GM18909 (cell line): ENCODE results near the gene ASTN1.

ENCODE experiments used
- ATAC-seq: cut with Tn5 transposase; IDR thresholded peaks from one replicate; pipeline ENCODE4 v1.9.1; 2021; ENCODE audit warnings: mild to moderate bottlenecking; ENCODE audit not compliant: unreplicated experiment, poor library complexity

The ASTN1 gene

DNA sequence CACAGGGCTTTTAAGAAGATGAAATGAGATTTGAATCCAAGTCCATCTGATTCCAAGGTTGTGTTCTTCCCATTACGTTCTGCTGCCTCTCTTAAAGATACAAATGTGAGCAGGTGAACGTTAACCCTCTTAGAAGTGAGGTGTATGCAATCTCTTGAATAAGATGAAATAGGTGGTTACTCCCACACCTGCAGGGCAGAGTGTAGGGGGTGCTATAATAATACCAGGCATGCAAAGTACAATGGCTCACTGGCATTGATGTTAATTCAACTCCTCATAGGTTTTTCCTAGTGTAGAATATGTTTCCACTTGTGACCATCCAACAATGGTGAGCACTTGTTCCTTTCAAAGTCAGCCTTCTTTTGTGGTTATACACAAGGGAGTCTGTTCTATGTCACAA lies 163.0 kb downstream of the ASTN1 start:
- ATAC-seq = no peak

DNA sequence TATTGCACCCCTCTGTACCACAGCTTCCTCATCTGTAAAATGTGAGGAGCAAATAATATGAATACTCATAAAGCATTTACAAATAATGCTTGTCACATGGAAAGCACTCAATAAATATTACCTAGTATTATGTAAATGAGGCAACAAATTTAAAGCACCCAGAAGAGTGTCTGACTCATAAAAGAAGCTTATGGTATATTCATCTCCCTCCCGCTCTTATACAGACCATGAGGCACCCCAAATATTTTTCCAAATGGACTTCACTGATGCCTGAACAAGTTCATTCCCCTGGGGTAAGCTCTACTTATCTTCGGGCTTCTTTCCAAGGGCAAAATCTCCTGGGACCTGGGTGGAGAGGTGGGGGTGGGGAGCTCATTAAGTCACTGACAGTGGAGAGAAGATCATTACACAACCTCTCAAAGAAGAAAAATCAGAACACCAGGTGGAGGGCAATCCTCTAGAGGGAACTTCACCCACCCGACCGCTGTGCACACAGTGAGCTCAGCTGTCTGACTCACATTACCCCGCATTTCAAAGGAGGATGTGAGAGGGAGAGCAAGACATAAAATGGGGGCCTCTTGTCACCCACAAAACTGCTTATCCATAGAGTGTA lies 166.2 kb downstream of the ASTN1 start:
- ATAC-seq = no peak

DNA sequence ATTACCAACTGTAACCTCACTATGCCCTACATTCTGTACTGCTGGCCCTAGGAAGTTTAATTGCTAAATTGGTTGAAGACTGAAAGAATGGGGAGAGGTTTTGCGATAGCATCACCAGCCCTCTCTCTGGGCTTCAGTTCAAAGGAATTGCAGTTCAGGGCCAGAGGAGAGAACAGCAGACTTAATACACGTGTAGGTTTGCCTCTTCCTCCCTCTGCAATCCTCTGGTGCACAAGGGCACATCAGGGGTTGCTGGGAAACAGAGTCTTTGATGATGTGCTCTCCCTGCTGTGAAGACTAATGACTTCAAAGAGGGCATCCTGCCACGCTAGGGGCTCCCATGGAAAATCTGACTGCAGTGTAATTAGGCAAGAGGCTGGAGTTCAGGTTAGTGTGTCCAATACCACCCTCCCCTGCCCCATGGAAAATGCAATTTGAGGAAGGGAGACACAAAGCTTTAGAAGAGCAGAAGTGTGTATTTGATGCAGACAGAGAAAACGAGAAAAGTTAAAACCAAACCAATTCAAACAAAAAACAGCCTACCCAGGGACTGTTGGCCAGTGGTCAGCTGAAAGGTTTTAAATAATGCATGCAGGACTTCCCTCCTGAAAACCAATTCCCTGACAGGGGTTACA lies 167.9 kb downstream of the ASTN1 start:
- ATAC-seq = no peak

DNA sequence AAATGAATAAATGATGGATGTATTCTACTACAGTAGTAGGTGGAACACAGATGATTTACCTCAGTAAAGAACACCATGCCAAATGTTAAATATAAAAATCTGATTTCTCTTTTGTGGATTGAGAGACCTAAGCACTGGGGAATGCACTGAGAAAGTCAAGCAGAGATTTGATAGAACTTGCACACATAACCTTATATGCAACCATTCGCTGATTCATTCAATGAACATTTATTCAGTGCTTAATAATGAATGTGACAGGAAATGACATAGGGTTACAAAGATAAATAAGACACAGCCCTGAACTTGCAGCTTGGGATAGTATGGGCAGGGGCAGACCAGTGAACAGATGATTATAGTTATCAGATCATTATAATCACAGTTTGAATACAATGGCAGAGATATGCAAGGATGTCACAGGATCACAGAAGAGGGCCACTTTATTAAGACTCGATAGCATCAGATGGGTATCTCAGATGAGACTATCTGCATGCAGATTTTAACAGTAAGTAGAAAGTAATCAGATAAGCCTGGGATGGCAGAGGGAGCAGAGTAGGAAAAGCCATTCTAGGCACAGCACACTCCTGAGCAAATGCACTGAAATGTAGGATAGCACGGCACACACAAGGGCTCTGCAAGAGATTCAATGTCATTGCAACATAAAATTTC lies 169.4 kb downstream of the ASTN1 start:
- ATAC-seq = no peak

- ATAC-seq = no peak
Observed at GRCh38 chr1:176993587-176993986, 170.9 kb downstream of the ASTN1 start.

DNA sequence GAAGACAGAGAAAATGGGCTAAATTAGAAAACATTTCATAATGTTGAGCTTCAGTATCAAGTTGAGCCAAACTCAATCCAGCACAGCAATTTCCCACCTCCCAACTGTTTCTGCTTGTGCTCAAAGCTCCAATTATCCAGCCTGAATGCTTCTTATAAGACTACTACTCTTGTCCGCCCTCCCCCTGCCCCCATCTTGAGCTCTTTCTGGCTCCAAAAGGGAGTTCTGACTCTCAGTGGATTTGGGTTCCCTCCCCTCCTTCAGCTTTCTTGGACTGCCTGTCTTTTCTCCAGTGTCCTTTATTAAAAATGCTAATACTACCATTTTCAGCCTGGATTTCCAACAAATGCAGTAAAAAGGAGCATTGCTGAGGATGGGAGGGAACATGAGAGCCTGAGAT lies 174.8 kb downstream of the ASTN1 start:
- no peak for ATAC-seq

GRCh38 chr1:176989023-176989422 lies 175.5 kb downstream of the ASTN1 start:
- ATAC-seq = no peak

GRCh38 chr1:176987016-176987415 lies 177.5 kb downstream of the ASTN1 start:
- ATAC-seq = no peak

DNA sequence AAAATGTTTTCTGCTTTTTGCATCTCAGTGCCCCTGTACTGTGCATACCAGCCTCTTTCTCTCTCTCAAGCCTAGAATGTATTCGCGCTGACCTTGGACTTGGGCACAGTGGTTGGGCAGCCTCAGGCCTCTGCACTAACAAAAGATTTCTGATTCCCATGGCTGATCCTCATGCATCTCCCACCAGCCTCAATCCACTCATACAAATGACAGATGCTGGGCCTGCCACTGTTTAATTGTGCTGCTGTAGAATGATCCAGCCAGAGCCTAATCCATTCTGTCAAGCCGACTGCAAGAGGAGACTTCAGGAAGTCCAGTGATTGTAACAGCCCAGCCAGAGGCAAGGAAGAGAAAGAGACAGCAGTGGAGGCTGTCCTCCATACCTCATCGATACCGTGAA lies 180.8 kb downstream of the ASTN1 start:
- no peak for ATAC-seq

DNA sequence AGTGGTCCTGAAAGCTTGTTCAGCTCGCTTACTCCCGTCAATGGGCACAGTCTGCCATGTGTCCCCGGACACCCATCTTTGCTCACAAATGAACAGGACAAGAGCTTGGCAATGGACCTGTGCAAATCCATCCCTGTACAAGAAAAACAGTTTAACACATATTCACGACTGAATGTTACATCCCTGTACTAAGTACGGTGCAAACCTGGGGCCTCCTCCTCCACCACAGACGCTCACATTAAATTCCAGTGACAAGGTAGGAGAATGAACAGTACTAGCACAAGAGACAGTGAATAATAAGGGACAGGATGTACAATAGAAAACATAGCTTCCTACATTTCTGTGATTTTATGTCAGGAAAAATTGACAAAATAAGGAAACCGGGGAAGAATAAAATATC lies 187.7 kb downstream of the ASTN1 start:
- ATAC-seq = no peak

DNA sequence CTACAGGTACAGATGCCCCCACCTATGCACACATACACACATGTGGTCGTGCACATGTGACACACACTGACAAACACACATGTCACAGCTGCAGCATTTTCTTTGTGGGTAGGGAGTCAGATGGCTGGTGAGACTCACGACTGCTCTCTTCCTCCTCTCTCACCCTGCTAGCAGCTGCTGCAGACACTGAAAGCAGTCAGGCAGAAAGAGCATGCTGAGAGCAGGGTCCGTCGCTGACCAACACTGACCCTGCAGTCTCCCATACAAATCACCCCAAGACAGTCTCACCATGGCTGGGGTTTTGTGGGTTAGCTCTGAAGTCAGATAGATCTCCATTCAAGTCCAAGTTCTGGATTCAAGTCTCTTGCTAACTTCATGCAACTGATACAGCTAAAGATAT lies 188.3 kb downstream of the ASTN1 start:
- ATAC-seq = no peak

DNA sequence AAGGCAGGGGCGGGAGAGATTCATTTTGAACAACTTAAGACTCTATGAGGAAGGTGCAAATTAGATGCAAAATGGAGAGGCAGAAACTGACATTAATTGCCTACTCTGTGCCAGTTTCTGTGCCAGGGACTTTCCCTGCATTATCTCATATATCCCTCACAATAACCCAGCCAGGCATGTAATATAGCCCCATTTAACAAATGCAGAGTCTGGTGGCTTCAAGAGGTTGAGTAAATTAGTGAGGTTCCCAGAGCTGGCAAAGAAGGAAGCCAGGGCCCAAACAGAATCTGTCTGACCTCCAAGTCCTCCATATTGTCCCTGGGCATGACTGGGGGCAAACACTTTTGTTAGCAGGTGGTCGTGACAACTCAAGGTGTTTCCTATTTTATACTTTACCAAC lies 199.8 kb downstream of the ASTN1 start:
- ATAC-seq = no peak

- ATAC-seq = no peak
Observed at GRCh38 chr1:176963181-176963580, 201.3 kb downstream of the ASTN1 start.

DNA sequence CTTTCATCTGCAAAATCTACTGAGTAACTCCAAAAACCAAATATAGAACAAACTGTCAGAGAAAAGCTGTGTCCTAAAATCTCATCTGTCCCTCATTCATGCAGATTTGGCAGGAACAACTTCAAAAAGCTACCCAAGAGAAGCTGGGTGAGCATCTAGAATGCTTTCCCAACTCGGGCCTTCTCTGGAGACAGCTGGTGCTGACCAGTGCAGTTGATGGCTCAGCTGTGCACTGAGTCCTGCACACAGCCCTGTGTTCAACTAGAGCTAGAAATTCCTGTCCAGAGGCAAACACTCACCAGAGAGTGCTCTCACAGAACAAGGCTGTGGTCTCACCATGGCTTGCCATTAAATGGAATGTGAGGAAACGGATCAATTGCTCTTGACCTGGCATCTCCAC lies 202.8 kb downstream of the ASTN1 start:
- no peak for ATAC-seq

DNA sequence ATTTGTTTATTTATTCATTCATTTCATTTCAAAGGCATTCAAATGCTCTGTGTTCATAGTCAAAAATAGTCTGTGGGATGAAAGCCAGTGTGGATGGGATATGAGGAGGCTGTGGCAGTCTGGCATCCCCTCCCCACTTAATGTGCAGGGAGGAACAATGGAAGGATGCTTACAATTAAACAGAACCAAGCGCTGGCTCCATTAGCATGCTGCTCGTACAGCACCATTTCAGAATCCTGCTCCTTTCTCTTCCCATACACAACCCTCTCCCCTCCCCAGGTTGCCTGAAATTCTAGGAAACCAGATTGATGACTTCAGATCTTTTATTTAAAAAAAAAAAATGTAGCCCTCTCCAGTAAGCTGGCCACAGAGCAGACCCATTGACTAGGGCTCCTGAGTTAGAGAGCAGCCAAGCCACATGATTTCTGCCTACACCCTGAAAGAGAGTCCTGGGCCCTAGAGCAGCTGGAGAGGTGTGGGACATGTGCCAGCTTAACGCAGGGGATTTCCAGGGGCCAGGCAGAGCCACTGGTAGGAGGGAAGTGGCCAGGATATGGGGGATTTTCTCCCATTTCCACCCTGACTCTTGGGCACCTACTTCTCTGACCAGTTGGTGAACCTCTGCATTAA lies 205.2 kb downstream of the ASTN1 start:
- ATAC-seq = no peak

DNA sequence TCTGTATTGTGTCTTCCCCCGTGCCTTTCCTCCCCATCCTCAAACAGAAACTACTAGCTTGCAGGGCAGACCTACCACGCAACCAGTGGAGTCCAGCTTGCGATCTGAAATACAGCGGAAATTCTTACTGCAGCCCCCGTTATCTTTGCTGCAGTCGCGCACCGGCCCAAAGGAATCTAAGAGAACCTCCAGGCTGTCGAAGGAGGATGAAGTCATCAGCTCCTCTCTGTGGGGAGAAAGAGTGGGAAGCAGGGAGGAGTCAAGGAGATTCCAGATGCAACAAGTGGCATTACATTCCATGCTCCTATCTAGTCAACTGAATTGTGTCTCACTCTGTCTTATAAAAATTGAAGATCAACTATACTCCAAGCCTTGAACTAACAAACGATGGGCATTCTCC lies 206.9 kb downstream of the ASTN1 start:
- no peak for ATAC-seq

- no peak for ATAC-seq
Observed at GRCh38 chr1:176954242-176954641, 210.3 kb downstream of the ASTN1 start.

DNA sequence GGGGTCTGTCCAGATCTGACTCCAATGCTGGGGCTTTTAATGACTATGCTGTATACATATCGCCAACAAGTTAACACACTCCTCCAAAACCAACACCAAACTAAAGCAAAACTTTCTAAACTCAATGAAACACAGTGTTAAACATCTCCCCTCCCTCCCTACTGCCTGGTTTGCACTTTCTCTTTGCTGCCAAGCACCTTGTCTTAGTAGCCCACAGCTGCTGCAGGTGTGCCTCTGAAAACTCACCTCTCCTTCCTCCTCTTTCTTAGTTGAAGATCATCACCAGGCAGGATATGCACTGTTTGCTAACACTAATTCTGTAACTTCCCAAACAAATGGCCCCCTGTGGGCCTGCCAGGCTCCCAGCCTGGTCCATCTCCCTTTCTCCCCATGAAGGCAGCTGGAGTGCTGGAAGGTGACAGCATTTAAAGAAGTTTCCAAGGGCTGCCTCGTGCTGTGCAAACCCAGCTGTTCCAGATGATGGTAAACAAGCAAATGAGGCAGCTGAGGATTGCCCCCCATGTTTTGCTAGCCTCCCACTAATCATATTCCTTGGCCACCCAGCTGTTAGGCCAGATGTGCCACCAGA lies 213.7 kb downstream of the ASTN1 start:
- no peak for ATAC-seq

DNA sequence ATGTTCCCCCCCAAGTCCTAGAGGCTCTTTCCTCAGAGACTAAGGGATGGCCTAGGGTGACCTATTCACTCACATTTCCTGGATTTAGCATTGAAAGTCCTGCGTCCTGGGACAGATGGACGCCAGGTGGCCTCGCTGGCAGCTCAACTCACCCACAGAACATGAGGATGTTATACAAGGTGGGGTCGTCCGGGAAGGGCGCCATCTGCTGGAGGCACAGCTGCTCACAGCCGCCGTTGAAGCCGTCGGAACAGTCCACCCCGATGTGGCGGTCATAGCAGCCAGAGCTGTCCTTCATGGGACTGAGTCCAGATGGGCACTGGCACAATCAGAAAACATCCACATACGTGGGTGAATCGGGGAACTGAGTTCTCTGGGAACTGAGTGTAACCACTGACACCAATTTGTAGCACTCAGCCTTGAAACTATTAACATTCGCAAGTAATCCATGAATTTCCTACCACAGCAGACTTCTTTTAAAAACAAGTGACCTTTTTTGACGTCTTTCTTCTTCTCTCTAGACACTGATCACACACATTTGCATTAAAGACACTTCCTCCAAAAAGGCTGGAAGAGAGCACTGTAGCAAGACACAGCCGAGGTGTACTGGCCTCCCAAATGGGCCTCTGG lies 215.4 kb downstream of the ASTN1 start:
- ATAC-seq = peak; percentile 65

DNA sequence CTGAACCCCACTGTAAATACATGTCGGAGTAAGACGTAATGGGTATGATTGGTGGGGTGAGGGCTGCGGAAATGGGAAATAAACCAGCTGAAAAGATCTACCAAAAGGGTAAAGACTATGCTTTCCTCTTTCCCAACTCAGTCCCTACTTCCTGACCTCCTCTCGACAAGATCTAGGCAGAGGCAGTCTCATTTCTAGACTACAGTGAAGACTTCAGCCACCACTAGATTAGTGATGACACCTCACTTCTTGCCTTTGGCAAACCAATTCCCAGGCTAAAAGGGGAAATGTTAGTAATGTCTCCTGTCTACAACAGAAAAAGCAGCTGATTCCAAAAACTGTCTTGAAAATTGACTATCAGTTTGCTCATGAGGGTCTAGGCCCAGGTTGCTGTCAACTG lies 219.9 kb downstream of the ASTN1 start:
- no peak for ATAC-seq

DNA sequence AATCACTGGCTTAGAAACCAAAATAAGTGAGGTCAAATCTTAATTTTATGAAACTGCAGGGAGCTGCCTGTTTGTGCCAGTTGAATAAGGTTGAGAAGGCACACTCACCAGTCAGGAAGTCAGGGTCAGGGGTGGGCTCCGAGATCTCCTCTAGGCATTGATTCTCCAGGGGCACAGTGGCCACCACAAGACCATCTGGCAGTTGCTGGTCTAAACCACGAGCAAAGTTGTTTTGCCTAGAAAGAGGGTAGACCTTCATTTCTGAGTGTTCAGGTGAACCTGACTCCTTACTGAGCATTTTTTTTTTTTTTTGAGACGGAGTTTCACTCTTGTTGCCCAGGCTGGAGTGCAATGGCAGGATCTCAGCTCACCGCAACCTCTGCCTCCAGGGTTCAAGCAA lies 220.7 kb downstream of the ASTN1 start:
- no peak for ATAC-seq
